ENCODE results near the gene PACS1. TPM values are rescaled to one million over a fixed set of nuclear protein-coding genes. Genes with fewer than 3 reads are reported as not detected.

Gene PACS1
- total and polyA plus RNA-seq, 4 experiments from 2014 or later, result 13.7 to 262 (median 177) TPM

GRCh38 chr11:66080055-66080817, 10.2 kb downstream of the PACS1 start:
- Histone ChIP-seq H3K36me3 (ENCODE audit: insufficient read depth, low read length) (peaks cover 8% of the 10 kb centered on the region), H3K27me3 (ENCODE audit: insufficient read depth, low read length) (no peaks in the 10 kb centered on the region), H3K9me3 (ENCODE audit: control insufficient read depth in 1 of 2, low read length in 2 of 2) (no peaks in the 10 kb centered on the region), H3K4me1 (ENCODE audit: insufficient read depth, low read length) (peaks cover 92% of the 10 kb centered on the region), H3K27ac (ENCODE audit: low read depth, low read length) (peak overlapping the region; percentile 66), H3K4me3 (ENCODE audit: low read length in 2 of 2) (peak overlapping the region; percentile 27 to 31)
- H3K27me3 Mint-ChIP-seq, result no peaks in the 10 kb centered on the region
- H3K36me3 Mint-ChIP-seq, result peaks cover 29 to 46% of the 10 kb centered on the region in 2 donors
- peak; percentile 39 to 91 (median 48) for DNase-seq
- CTCF ChIA-PET (ENCODE audit: partially characterized antibody), result interaction anchor here (1.0 to 9.7 kb wide), 14 partner anchors 9 to 220 kb away, joined by 3 to 146 read pairs (median 8); partner anchors contain the start of genes MUS81, PACS1 and SF3B2
- H3K4me1 Mint-ChIP-seq, result peaks cover 67 to 93% (median 82%) of the 10 kb centered on the region in 4 donors
- POLR2A ChIA-PET (ENCODE audit: partially characterized antibody), result interaction anchor here (1.3 to 12.2 kb wide), 11 partner anchors 10 to 465 kb away, joined by 4 to 214 read pairs (median 12); partner anchors contain the start of genes CCDC85B, PACS1, PCNX3 and SF3B2
- peak overlapping the region; percentile 88 to 98 (median 90) for H3K4me3 Mint-ChIP-seq
- H3K9me3 Mint-ChIP-seq, result no peaks in the 10 kb centered on the region
- intact Hi-C loops (cut with micrococcal nuclease), result loop anchor here (2.0 to 5.0 kb wide), 2 partner anchors 37 to 47 kb away; no protein-coding TSS in a partner anchor
- peak overlapping the region; percentile 93 to 100 (median 99) for H3K27ac Mint-ChIP-seq

GRCh38 chr11:66081505-66081904, 11.4 kb downstream of the PACS1 start:
- Mint-ChIP-seq H3K27ac (peak overlapping the region; percentile 93 to 100 (median 99)), H3K27me3 (no peaks in the 10 kb centered on the region), H3K9me3 (no peaks in the 10 kb centered on the region), H3K36me3 (peaks cover 25 to 38% of the 10 kb centered on the region in 2 donors), H3K4me3 (peak overlapping the region; percentile 88 to 98 (median 90)), H3K4me1 (peaks cover 65 to 92% (median 81%) of the 10 kb centered on the region in 4 donors)
- POLR2A ChIA-PET (ENCODE audit: partially characterized antibody), result interaction anchor here (0.6 to 12.2 kb wide), 18 partner anchors 12 to 467 kb away, joined by 3 to 214 read pairs (median 4); partner anchors contain the start of genes CCDC85B, PACS1, PCNX3 and SF3B2
- Histone ChIP-seq H3K27ac (ENCODE audit: low read depth, low read length) (peak overlapping the region; percentile 66), H3K27me3 (ENCODE audit: insufficient read depth, low read length) (no peaks in the 10 kb centered on the region), H3K4me3 (ENCODE audit: low read length in 2 of 2) (peak overlapping the region in 1 of 2 donors; percentile 35), H3K36me3 (ENCODE audit: insufficient read depth, low read length) (peaks cover 3% of the 10 kb centered on the region), H3K4me1 (ENCODE audit: insufficient read depth, low read length) (peaks cover 94% of the 10 kb centered on the region), H3K9me3 (ENCODE audit: control insufficient read depth in 1 of 2, low read length in 2 of 2) (no peaks in the 10 kb centered on the region)
- intact Hi-C loops (cut with micrococcal nuclease), result loop anchor here (1.0 to 5.0 kb wide), 4 partner anchors 10 to 45 kb away; no protein-coding TSS in a partner anchor
- CTCF ChIA-PET (ENCODE audit: partially characterized antibody), result interaction anchor here (0.9 to 9.7 kb wide), 13 partner anchors 14 to 59 kb away, joined by 3 to 146 read pairs (median 8); partner anchors contain the start of genes PACS1 and SF3B2
- peak; percentile 79 to 93 (median 83) for DNase-seq

- CTCF ChIA-PET (ENCODE audit: partially characterized antibody), result interaction anchor here (1.8 to 9.7 kb wide), 4 partner anchors 13 to 50 kb away, joined by 6 to 146 read pairs (median 6); partner anchors contain the start of gene PACS1
Measured at GRCh38 chr11:66082946-66083698, 13.1 kb downstream of the PACS1 start.

GRCh38 chr11:66083767-66084166, 13.7 kb downstream of the PACS1 start:
- Histone ChIP-seq H3K4me1 (ENCODE audit: insufficient read depth, low read length) (peaks cover 93% of the 10 kb centered on the region), H3K27me3 (ENCODE audit: insufficient read depth, low read length) (no peaks in the 10 kb centered on the region), H3K36me3 (ENCODE audit: insufficient read depth, low read length) (no peaks in the 10 kb centered on the region), H3K9me3 (ENCODE audit: control insufficient read depth in 1 of 2, low read length in 2 of 2) (no peaks in the 10 kb centered on the region), H3K4me3 (ENCODE audit: low read length in 2 of 2) (no peak overlapping the region), H3K27ac (ENCODE audit: low read depth, low read length) (peak overlapping the region; percentile 36)
- Mint-ChIP-seq H3K27ac (peak overlapping the region; percentile 89 to 99 (median 92)), H3K36me3 (peaks cover 7 to 21% of the 10 kb centered on the region in 2 donors), H3K9me3 (no peaks in the 10 kb centered on the region), H3K4me1 (peaks cover 68 to 93% (median 83%) of the 10 kb centered on the region in 4 donors), H3K27me3 (no peaks in the 10 kb centered on the region), H3K4me3 (peak overlapping the region in 7 of 8 donors; percentile 40 to 98 (median 69))
- no peak for DNase-seq
- ChIA-PET POLR2A (ENCODE audit: partially characterized antibody) (interaction anchor here (1.8 to 12.2 kb wide), 5 partner anchors 14 to 42 kb away, joined by 5 to 214 read pairs (median 60); partner anchors contain the start of genes PACS1 and SF3B2), CTCF (ENCODE audit: partially characterized antibody) (interaction anchor here (1.8 to 9.7 kb wide), 4 partner anchors 13 to 50 kb away, joined by 6 to 146 read pairs (median 6); partner anchors contain the start of gene PACS1)
- intact Hi-C loops (cut with micrococcal nuclease), result loop anchor here (5.0 kb wide), 1 partner anchor 34 kb away; no protein-coding TSS in a partner anchor

More at GRCh38 chr11:66082946-66083698, 13.1 kb downstream of the PACS1 start:
- Mint-ChIP-seq H3K4me1 (peaks cover 69 to 93% (median 83%) of the 10 kb centered on the region in 4 donors), H3K27ac (peak overlapping the region; percentile 89 to 99 (median 92)), H3K27me3 (no peaks in the 10 kb centered on the region), H3K4me3 (peak overlapping the region in 7 of 8 donors; percentile 7 to 98 (median 69)), H3K36me3 (peaks cover 12 to 27% of the 10 kb centered on the region in 2 donors), H3K9me3 (no peaks in the 10 kb centered on the region)
- H3K4me1 ChIP-seq (ENCODE audit: insufficient read depth, low read length), result peaks cover 93% of the 10 kb centered on the region
- H3K4me3 ChIP-seq (ENCODE audit: low read length in 2 of 2), result no peak overlapping the region
- H3K27ac ChIP-seq (ENCODE audit: low read depth, low read length), result peak overlapping the region; percentile 36
- intact Hi-C loops (cut with micrococcal nuclease), result loop anchor here (5.0 kb wide), 1 partner anchor 34 kb away; no protein-coding TSS in a partner anchor
- no peaks in the 10 kb centered on the region for H3K9me3 ChIP-seq (ENCODE audit: control insufficient read depth in 1 of 2, low read length in 2 of 2)
- DNase-seq, result no peak
- H3K36me3 ChIP-seq (ENCODE audit: insufficient read depth, low read length), result no peaks in the 10 kb centered on the region
- POLR2A ChIA-PET (ENCODE audit: partially characterized antibody), result interaction anchor here (4.8 to 12.2 kb wide), 4 partner anchors 13 to 43 kb away, joined by 28 to 214 read pairs (median 122); partner anchors contain the start of gene PACS1
- no peaks in the 10 kb centered on the region for H3K27me3 ChIP-seq (ENCODE audit: insufficient read depth, low read length)

- Histone ChIP-seq H3K27ac (ENCODE audit: low read depth, low read length) (peak overlapping the region; percentile 5), H3K4me3 (ENCODE audit: low read length in 2 of 2) (no peak overlapping the region), H3K36me3 (ENCODE audit: insufficient read depth, low read length) (no peaks in the 10 kb centered on the region), H3K9me3 (ENCODE audit: control insufficient read depth in 1 of 2, low read length in 2 of 2) (no peaks in the 10 kb centered on the region), H3K4me1 (ENCODE audit: insufficient read depth, low read length) (peaks cover 91% of the 10 kb centered on the region), H3K27me3 (ENCODE audit: insufficient read depth, low read length) (no peaks in the 10 kb centered on the region)
- DNase-seq, result no peak
- H3K27ac Mint-ChIP-seq, result peak overlapping the region; percentile 78 to 99 (median 91)
- H3K36me3 Mint-ChIP-seq, result peaks cover 1 to 20% of the 10 kb centered on the region in 2 donors
- ChIA-PET CTCF (ENCODE audit: partially characterized antibody) (interaction anchor here (1.5 to 9.7 kb wide), 4 partner anchors 11 to 49 kb away, joined by 5 to 146 read pairs (median 6); partner anchors contain the start of gene PACS1), POLR2A (ENCODE audit: partially characterized antibody) (interaction anchor here (0.6 to 12.2 kb wide), 8 partner anchors 15 to 50 kb away, joined by 3 to 214 read pairs (median 5); partner anchors contain the start of genes PACS1 and SF3B2)
- H3K4me1 Mint-ChIP-seq, result peaks cover 64 to 90% (median 81%) of the 10 kb centered on the region in 4 donors
- no peaks in the 10 kb centered on the region for H3K27me3 Mint-ChIP-seq
- intact Hi-C loops (cut with micrococcal nuclease), result loop anchor here (5.0 kb wide), 1 partner anchor 32 kb away; no protein-coding TSS in a partner anchor
- no peaks in the 10 kb centered on the region for H3K9me3 Mint-ChIP-seq
- H3K4me3 Mint-ChIP-seq, result peak overlapping the region in 5 of 8 donors; percentile 28 to 98 (median 46)
Measured at GRCh38 chr11:66084821-66085475, 14.9 kb downstream of the PACS1 start.

All from CD4-positive, alpha-beta memory T cell (primary cell).